Trophoblast cell (in vitro differentiated cells and primary cell): ENCODE results near the gene C17orf100.

Experiments used
- DNase-seq, 2 donors: peaks; one replicate each; pipeline ENCODE4 v3.0.0-alpha.2; 2016
- H2AFZ ChIP-seq: 2 replicates; pipeline ENCODE4 v1.6.1; 2013; ENCODE audit warnings: low read length, moderate library complexity, mild to moderate bottlenecking; ENCODE audit not compliant: insufficient read depth, poor library complexity
- H2AK5ac ChIP-seq: 2 replicates; pipeline ENCODE4 v1.6.1; 2013; ENCODE audit warnings: mild to moderate bottlenecking, low read length
- H2BK120ac ChIP-seq: 2 replicates; pipeline ENCODE4 v1.6.1; 2013; ENCODE audit warnings: low read length, mild to moderate bottlenecking, moderate library complexity; ENCODE audit not compliant: insufficient read depth, poor library complexity
- H2BK12ac ChIP-seq: 2 replicates; pipeline ENCODE4 v1.6.1; 2013; ENCODE audit warnings: mild to moderate bottlenecking, low read length, moderate library complexity
- H2BK5ac ChIP-seq: 2 replicates; pipeline ENCODE4 v1.6.1; 2013; ENCODE audit warnings: low read length, low read depth, moderate library complexity, mild to moderate bottlenecking; ENCODE audit not compliant: poor library complexity
- H3K14ac ChIP-seq: 2 replicates; pipeline ENCODE4 v1.6.1; 2013; ENCODE audit warnings: mild to moderate bottlenecking, low read length
- H3K18ac ChIP-seq: 2 replicates; pipeline ENCODE4 v1.6.1; 2013; ENCODE audit warnings: mild to moderate bottlenecking, low read length
- H3K23ac ChIP-seq: 2 replicates; pipeline ENCODE4 v1.6.1; 2013; ENCODE audit warnings: low read length
- H3K27ac ChIP-seq: 2 replicates; pipeline ENCODE4 v1.5.1; 2013; ENCODE audit warnings: low read depth, mild to moderate bottlenecking, inconsistent platforms, low read length, moderate library complexity
- H3K27me3 ChIP-seq: 2 replicates; pipeline ENCODE4 v1.6.1; 2013; ENCODE audit warnings: inconsistent platforms, mild to moderate bottlenecking, low read length, moderate library complexity; ENCODE audit not compliant: insufficient read depth
- H3K36me3 ChIP-seq, 2 experiments: 1 replicate in 1 of 2; 2 replicates in 1 of 2; pipeline ENCODE4 v1.6.1; 2013; ENCODE audit warnings: low read length in 2 of 2, mild to moderate bottlenecking in 2 of 2, moderate library complexity in 1 of 2; ENCODE audit not compliant: insufficient read depth in 2 of 2, control insufficient read depth in 1 of 2
- H3K4ac ChIP-seq: 2 replicates; pipeline ENCODE4 v1.6.1; 2013; ENCODE audit warnings: low read depth, mild to moderate bottlenecking, low read length, moderate library complexity
- H3K4me1 ChIP-seq, 2 experiments: 1 replicate in 1 of 2; 2 replicates in 1 of 2; pipeline ENCODE4 v1.6.1; 2013; ENCODE audit warnings: low read length in 2 of 2, mild to moderate bottlenecking in 2 of 2, moderate library complexity in 1 of 2; ENCODE audit not compliant: insufficient read depth in 2 of 2, control insufficient read depth in 1 of 2
- H3K4me2 ChIP-seq: 2 replicates; pipeline ENCODE4 v1.6.1; 2013; ENCODE audit warnings: inconsistent platforms, mild to moderate bottlenecking, low read length, moderate library complexity
- H3K4me3 ChIP-seq: 2 replicates; pipeline ENCODE4 v1.5.1; 2013; ENCODE audit warnings: mild to moderate bottlenecking, low read depth, low read length, inconsistent platforms
- H3K79me1 ChIP-seq: one replicate; pipeline ENCODE4 v1.6.1; 2013; ENCODE audit warnings: low read length
- H3K79me2 ChIP-seq: 2 replicates; pipeline ENCODE4 v1.6.1; 2013; ENCODE audit warnings: low read length, mild to moderate bottlenecking; ENCODE audit not compliant: control insufficient read depth, insufficient read depth, poor library complexity
- H3K9ac ChIP-seq: 2 replicates; pipeline ENCODE4 v1.6.1; 2013; ENCODE audit warnings: mild to moderate bottlenecking, low read length
- H3K9me3 ChIP-seq: 2 replicates; pipeline ENCODE4 v1.6.1; 2013; ENCODE audit warnings: low read depth, mild to moderate bottlenecking, control low read depth, inconsistent platforms, low read length; ENCODE audit not compliant: insufficient read depth
- H4K12ac ChIP-seq: 2 replicates; pipeline ENCODE4 v1.6.1; 2013; ENCODE audit warnings: low read depth, mild to moderate bottlenecking, low read length, moderate library complexity
- H4K8ac ChIP-seq: 2 replicates; pipeline ENCODE4 v1.6.1; 2013; ENCODE audit warnings: low read depth, mild to moderate bottlenecking, low read length, moderate library complexity
- H4K91ac ChIP-seq: one replicate; pipeline ENCODE4 v1.6.1; 2013; ENCODE audit warnings: low read depth, mild to moderate bottlenecking, low read length, moderate library complexity
- WGBS: extraction: QIAGEN DNeasy Blood & Tissue Kit; methylation state at CpG from one replicate; pipeline ENCODE4 v1.1.7; 2013; ENCODE audit warnings: missing lambda C conversion rate; ENCODE audit not compliant: insufficient read length, insufficient coverage; ENCODE audit errors: extremely low coverage; 5-methylcytosine and 5-hydroxymethylcytosine counted together

C17orf100 gene

DNA sequence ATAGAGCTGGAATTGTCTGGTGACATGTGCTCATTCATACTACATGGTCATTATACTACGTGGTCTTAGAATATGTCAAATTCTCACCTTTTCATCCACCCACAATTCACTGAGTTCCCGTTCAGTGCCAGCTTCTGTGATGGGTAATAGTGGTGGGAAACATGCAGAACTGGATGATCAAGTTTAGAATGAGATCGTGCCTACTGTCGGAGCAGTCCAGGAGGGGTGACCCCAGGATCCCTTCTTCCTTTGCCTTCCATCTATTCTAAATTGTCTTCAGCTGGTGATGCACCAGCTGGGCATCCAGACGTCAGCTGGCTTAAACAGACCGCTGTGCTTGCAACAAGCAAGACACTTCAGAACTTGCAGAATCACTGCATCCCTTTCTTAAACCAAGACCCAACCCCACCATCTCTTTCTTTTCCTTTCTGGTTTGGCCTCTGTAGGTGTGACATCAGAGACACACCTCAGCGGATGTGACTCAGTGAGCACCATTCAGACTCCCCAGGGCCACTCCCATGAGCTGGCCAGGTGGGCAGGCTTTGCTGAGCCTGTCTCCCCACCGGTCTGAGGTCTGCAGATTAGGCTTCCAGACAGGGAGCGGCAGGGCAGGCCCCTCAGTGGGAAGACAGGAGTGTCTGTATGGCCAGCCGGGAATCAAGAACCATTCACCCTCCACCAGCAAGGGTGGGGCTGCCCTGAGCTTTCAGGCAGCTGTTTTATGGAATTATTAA is 18.1 kb downstream of the C17orf100 start:
- Histone ChIP-seq H3K4me3 (peak overlapping the region; percentile 30), H3K4me1 (peaks cover 0 to 2% of the 10 kb centered on the region in 2 experiments), H3K4ac (no peak overlapping the region), H2BK5ac (no peak overlapping the region), H3K79me1 (no peaks in the 10 kb centered on the region), H3K36me3 (no peaks in the 10 kb centered on the region), H2BK120ac (no peak overlapping the region), H2AK5ac (no peak overlapping the region), H4K12ac (no peak overlapping the region), H4K91ac (no peak overlapping the region), H3K23ac (no peak overlapping the region), H3K9me3 (no peaks in the 10 kb centered on the region), H3K18ac (no peak overlapping the region), H2BK12ac (no peak overlapping the region), H3K27me3 (no peaks in the 10 kb centered on the region), H3K4me2 (no peak overlapping the region), H3K79me2 (no peaks in the 10 kb centered on the region), H3K9ac (no peak overlapping the region), H3K27ac (no peak overlapping the region), H2AFZ (no peak overlapping the region), H4K8ac (no peak overlapping the region), H3K14ac (no peak overlapping the region)
- no peak for DNase-seq
- WGBS = no CpG with 5 or more reads among the region's 10 CpGs

DNA sequence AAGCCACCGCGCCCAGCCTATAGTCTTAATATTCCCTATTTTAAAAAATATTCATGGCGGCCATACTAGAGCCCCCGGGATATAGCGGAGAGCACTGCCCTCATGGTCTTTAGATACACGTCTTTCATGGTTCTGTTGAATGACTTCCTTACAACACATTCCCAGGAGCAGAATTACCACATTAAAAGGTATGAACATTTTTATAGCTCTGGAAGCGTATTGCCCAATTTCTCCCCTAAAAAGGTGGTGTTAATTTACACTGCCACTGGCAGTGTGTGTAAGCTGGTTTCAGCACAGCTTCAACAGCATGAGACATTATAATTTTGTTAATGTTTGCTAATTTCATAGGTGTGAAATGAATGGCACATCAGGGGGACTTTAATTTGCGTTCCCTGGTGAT is 19.0 kb downstream of the C17orf100 start:
- no peak overlapping the region for H2BK120ac ChIP-seq
- H2BK5ac ChIP-seq = no peak overlapping the region
- no peak overlapping the region for H4K12ac ChIP-seq
- H3K36me3 ChIP-seq = no peaks in the 10 kb centered on the region
- no peak overlapping the region for H3K14ac ChIP-seq
- no peak overlapping the region for H3K23ac ChIP-seq
- H3K18ac ChIP-seq = no peak overlapping the region
- DNase-seq = peak; percentile 7 to 62
- no peak overlapping the region for H3K27ac ChIP-seq
- H3K9me3 ChIP-seq = no peaks in the 10 kb centered on the region
- no CpG with 5 or more reads among the region's 8 CpGs for WGBS
- H3K79me1 ChIP-seq = no peaks in the 10 kb centered on the region
- H2AFZ ChIP-seq = no peak overlapping the region
- H3K4ac ChIP-seq = no peak overlapping the region
- no peak overlapping the region for H3K4me3 ChIP-seq
- no peaks in the 10 kb centered on the region for H3K79me2 ChIP-seq
- no peak overlapping the region for H2AK5ac ChIP-seq
- H2BK12ac ChIP-seq = no peak overlapping the region
- no peak overlapping the region for H4K8ac ChIP-seq
- no peak overlapping the region for H3K4me2 ChIP-seq
- H3K27me3 ChIP-seq = no peaks in the 10 kb centered on the region
- H4K91ac ChIP-seq = no peak overlapping the region
- no peak overlapping the region for H3K9ac ChIP-seq
- peaks cover 0 to 2% of the 10 kb centered on the region in 2 experiments for H3K4me1 ChIP-seq

- H3K79me2 ChIP-seq = no peaks in the 10 kb centered on the region
- no peak overlapping the region for H3K4me3 ChIP-seq
- H3K4me1 ChIP-seq = peaks cover 0 to 2% of the 10 kb centered on the region in 2 experiments
- H3K4ac ChIP-seq = no peak overlapping the region
- H2AFZ ChIP-seq = no peak overlapping the region
- H4K8ac ChIP-seq = no peak overlapping the region
- H3K36me3 ChIP-seq = no peaks in the 10 kb centered on the region
- no peak for DNase-seq
- no peaks in the 10 kb centered on the region for H3K9me3 ChIP-seq
- no peak overlapping the region for H2AK5ac ChIP-seq
- no peak overlapping the region for H4K91ac ChIP-seq
- H3K79me1 ChIP-seq = no peaks in the 10 kb centered on the region
- H2BK120ac ChIP-seq = no peak overlapping the region
- H3K27me3 ChIP-seq = no peaks in the 10 kb centered on the region
- no peak overlapping the region for H2BK5ac ChIP-seq
- no CpG with 5 or more reads among the region's 6 CpGs for WGBS
- no peak overlapping the region for H3K4me2 ChIP-seq
- H3K9ac ChIP-seq = no peak overlapping the region
- no peak overlapping the region for H3K18ac ChIP-seq
- H3K14ac ChIP-seq = no peak overlapping the region
- no peak overlapping the region for H3K27ac ChIP-seq
- no peak overlapping the region for H3K23ac ChIP-seq
- no peak overlapping the region for H4K12ac ChIP-seq
- no peak overlapping the region for H2BK12ac ChIP-seq
Observed at GRCh38 chr17:6670999-6671398, 19.4 kb downstream of the C17orf100 start.

- Histone ChIP-seq H3K27me3 (no peaks in the 10 kb centered on the region), H2BK5ac (no peak overlapping the region), H3K9me3 (no peaks in the 10 kb centered on the region), H3K79me1 (no peaks in the 10 kb centered on the region), H2BK12ac (no peak overlapping the region), H3K18ac (no peak overlapping the region), H3K27ac (no peak overlapping the region), H4K12ac (no peak overlapping the region), H3K23ac (no peak overlapping the region), H3K36me3 (no peaks in the 10 kb centered on the region), H2BK120ac (no peak overlapping the region), H3K4me1 (peaks cover 0 to 2% of the 10 kb centered on the region in 2 experiments), H3K4me2 (no peak overlapping the region), H3K9ac (no peak overlapping the region), H4K91ac (no peak overlapping the region), H3K4ac (no peak overlapping the region), H2AFZ (no peak overlapping the region), H3K79me2 (no peaks in the 10 kb centered on the region), H4K8ac (no peak overlapping the region), H2AK5ac (no peak overlapping the region), H3K4me3 (no peak overlapping the region), H3K14ac (no peak overlapping the region)
- WGBS = no CpG with 5 or more reads among the region's 7 CpGs
- DNase-seq = no peak
Observed at GRCh38 chr17:6671431-6671830, 19.9 kb downstream of the C17orf100 start.
